HG03460 (cell line): ENCODE data around the gene PRAC1.

ENCODE experiments used
- ATAC-seq: cut with Tn5 transposase; IDR thresholded peaks from one replicate; pipeline ENCODE4 v1.9.1; 2021; ENCODE audit not compliant: unreplicated experiment

PRAC1 gene

DNA sequence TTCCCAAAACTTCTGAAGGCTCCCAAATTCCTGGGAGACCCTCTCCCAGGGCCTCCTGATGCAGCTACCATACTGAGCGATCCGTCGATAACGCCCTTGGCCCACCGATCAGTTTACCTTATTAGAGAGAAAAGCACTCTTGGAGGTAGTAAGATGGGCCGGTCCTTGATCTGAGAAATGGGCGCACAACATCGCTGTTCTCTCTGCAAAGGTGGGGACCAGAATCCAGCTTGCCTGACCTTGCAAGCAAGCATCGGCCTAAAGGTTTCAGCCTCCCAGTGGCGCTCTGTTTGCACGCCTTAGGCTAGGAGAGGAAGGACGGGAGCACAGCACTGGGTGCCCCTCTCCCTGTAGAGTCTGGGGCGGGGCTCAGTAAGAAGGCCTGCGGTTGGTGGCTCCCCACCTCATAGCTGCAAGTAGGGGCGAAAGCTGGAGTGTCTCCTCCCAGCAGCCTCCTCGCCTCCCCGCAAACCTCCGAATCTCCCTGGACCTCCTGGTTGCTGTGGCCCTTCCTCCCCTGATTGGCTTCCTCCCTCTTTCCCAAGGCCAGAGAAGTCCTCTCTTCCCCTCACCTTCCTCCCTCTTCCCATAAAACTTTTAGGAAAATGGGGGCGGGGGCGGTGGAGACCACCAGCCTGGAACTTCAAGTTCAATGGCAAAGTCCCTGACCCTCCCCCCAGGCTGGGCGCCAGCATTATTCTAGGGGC, at the start of gene PRAC1:
Gene PRAC1, minus strand, starts transcription at position 318 of the 707 bp plus-strand sequence. Its CDS starts 126 bp downstream, at position 192.
- ATAC-seq = no peak

DNA sequence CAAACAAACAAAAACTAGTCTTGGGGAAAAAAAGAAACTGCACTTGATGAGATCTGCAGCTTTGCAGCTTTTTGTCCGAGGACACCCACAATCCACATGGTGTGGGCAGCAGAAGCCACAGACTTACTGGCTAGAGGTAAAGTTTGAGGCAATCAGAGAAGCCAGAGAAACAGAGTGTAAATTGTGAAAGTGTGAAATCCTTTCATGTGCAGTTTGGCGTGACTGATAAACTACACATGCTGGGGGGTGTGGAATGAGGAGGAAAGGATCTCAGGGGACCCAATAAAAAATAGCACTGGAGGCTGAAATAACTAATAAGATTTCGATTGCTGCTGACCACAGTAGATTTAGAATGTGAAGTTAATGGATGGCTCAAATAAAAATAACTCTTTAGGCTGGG, 48.6 kb upstream of the PRAC1 start:
- ATAC-seq = no peak

DNA sequence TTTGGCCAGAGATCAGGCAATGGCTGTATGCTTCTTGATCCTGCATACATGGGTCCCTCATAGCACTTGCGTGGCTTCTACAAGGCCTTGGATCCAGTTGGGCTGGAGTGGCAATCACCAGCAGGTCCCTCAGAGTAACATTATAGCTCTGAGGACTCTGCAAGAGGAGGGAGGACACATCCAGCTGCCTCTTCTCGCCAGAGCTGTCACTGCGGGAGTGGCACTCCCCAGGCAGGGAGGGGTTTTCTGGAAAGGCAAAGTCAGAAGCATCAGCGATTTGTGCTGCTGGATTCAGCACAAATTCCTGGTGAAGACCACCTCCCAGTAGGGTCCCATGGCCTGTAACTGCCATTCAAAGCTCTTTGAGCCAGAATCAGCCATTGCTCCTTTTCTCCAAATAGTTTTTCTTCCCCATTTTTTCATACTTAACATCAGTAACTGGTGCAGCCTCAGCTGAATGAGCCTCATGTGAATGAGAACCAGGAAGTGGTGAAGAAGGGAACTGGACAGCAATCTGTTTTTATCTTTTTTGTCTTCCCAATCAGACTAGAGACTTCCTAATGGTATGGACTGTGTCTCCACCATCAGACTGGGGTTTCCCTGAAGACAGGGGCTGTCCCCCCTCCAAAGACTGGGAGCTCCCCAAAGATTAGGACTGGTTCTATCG, 46.8 kb upstream of the PRAC1 start:
- ATAC-seq = no peak

DNA sequence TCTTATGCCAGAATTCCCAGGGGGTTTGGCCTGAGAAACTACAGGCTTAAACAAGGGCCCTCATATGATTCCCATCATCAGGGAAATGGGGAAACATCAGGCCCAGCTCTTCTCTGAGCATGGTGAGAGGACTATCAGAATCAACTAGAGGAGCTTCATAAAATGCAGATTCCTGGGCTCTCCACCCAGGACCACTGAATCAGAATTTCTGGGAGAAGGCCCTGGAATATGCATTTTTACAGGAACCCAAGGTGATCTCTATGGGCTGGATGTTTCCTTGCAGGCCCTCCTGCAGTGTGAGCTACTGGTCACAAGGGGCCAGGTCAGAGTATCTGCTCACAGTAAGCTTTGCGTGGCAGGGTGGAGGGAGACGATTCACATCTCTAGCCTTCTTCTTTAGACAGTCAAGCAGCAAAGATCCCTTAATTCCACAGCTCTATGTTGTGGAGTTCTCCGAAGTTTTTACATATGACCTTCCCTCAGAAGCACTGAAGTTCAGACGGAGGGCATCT, 45.0 kb upstream of the PRAC1 start:
- no peak for ATAC-seq

DNA sequence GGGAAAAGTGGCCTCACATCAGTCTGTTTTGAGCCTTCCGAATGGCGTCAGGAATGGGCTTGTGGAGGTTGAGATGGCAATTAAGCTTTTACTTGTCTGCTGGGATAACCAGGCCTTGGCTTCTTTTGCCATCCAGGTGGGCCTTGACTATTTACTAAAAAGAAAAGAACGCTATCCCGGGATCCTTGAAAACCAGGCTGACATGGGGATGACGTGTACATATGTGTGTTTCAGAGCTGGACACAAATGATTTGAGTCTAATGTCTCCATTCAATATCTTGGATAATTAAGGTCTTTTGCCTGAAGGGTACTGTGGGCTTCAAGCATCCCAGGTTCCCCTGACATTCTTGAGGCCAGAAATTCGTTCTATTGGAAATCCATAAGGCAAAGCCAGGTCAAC, 38.8 kb upstream of the PRAC1 start:
- no peak for ATAC-seq

DNA sequence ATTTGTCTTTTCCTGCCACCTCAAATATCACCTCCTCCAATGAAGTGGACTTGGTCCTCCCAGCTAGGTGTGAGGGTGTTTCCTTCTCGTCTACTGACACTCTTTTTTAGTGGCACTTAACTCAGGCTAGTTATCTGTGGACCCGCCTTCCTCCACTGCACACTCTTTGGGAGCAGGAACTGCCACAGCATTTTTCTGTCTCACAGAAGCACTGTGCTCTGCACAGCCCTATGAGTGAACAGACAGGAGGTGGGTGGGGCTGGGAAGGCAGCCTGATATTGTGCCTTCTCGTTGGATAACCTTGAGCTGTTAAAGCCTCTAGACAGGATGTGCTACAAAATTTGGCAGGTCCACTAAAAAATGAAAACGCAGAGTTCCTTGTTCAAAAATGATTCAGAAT, 38.1 kb upstream of the PRAC1 start:
- ATAC-seq = no peak

DNA sequence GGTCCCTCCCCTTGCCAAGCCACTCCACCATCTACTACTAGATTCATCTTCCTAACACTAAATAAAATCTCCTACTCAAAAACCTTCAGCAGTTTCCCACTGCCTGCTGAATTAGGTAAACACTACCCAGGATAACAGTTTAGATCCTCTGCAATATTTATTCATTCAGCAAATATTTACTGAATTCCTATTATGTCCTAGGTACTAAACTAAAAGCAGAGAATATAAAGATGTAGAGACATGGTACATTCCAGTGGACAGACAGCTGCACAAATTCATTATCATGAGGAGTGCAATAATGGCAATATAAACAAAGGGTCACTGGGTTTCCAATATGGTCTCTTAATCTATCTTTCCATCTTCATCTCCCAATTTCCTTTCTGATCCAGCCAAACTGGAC, 37.0 kb upstream of the PRAC1 start:
- ATAC-seq = no peak

DNA sequence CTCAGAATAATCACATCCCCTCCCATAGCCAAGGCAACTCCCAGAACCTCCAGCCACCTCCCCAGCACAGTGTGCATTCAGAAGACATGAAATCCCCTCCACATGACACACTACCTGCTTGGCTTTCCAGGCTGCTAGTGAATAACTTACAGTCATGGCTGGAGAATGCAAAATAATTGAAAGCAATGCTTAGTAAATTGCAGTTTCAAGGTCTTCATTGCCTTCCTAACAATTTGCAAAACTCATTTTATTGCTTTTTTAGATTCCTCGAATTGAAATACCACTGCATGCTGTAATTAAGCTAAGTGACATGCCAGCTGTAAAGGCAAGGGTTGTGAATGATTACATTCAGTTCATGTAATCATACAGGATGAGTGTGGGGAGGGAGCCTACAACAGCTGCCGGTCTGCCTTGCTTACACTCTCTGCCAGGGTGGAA, 35.2 kb upstream of the PRAC1 start:
- no peak for ATAC-seq

DNA sequence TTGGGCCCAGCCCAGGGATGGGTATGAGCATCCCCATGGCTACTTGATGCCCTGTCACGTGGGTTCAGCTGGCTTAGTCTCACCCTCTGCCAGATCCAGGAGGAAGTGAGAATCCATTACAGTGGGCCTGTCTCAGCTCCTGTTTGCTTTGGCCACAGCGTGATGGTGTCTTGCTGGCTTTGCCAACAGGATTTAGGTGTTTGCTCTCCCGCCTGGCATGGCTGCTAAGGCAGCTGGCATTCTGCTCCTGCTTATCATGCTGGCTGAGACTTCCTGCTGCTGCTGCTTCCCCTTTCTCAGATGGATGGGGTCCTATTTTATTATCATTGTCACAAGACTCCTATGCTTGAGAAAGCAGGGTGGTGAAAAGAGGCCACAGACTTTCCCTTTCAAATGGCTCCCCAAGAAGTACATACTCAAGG, 34.5 kb upstream of the PRAC1 start:
- no peak for ATAC-seq

DNA sequence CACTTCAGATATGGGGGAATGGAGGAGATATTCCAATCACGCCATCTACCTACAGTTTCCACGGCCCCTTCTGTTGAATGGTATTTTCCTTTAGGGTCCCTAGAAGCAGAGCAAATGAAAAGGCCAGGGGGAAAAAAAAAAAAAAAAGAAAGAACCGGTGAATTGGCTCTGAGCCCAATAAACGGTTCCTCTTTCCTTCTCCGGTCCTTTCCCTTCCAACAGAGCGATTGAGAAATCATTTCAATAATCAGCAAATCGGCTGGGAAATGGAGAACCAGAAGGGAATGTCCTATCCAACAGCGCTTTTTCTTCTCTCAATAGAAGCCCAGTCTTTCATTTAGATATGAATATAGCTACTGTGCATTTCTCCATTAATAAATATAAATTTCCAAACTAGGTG, 33.0 kb upstream of the PRAC1 start:
- ATAC-seq = no peak

DNA sequence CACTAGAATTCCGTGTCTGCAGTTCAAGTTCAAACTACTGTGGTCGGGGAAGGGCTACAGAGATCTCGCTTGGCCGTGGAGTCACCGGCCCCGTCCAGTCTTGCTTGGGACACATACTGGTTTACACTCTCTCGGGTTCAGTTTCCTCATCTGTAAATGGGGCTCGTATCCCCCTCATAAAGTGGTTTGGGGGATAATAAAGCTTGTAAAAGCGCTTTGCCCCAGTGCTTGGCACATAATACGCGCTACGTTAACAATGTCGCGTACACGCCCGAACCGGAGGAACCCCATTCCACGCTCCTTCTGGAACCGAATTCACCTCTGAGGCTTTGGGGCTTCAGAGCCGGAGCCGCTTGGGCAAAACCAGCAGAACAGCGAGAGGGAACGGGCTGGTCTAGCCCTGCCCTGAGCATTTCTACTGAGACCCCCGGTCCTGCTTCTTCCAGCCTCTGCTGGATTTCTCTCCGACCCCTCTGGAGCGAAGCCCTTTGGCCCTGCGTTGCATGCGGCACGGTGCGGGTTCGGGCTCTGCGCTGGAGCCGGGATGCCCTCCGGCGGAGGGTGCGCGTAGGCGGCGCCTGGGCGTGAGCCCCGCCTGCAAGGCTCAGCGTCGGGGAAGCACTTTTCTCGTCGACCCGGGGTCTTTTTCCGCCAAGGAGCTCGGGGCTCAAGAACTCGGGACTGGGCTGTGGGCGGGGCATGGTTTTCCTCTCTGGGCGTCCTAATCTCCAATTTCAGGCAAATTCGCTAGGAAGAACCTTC, 32.4 kb upstream of the PRAC1 start:
- ATAC-seq = no peak

DNA sequence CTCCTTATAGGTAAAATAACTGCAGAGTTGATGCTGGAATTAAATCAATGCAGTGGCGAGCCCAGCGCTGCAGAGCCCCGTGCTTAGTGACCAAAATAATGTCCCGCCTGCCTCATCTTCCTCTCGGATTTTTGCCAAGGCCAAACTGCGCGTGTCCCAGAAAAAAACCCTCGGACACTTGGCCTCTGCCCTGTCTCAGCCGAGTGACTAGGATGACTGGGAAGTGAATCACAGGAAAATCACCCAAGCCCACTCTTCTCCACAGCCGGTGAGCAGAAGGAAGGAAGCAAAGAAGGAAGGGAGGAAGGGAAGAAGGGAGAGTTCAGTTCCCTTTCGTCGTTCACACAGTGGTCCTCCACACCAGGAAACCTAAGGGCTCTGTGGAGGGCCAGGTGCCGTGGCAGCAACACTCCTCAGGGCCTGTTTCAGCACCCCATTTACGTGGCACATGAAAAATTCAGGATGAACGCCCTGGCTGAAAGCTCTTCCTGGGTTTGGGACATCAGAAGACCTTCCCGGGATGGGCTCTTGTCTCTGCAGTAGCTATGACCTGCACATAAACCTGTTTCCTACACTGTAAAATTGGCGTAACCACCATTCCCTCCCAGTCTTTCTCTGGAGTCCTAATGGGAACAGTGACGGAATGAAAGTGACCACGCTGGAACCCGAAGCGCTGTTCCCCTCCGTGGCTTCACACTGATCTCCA, 31.6 kb upstream of the PRAC1 start:
- ATAC-seq = no peak

DNA sequence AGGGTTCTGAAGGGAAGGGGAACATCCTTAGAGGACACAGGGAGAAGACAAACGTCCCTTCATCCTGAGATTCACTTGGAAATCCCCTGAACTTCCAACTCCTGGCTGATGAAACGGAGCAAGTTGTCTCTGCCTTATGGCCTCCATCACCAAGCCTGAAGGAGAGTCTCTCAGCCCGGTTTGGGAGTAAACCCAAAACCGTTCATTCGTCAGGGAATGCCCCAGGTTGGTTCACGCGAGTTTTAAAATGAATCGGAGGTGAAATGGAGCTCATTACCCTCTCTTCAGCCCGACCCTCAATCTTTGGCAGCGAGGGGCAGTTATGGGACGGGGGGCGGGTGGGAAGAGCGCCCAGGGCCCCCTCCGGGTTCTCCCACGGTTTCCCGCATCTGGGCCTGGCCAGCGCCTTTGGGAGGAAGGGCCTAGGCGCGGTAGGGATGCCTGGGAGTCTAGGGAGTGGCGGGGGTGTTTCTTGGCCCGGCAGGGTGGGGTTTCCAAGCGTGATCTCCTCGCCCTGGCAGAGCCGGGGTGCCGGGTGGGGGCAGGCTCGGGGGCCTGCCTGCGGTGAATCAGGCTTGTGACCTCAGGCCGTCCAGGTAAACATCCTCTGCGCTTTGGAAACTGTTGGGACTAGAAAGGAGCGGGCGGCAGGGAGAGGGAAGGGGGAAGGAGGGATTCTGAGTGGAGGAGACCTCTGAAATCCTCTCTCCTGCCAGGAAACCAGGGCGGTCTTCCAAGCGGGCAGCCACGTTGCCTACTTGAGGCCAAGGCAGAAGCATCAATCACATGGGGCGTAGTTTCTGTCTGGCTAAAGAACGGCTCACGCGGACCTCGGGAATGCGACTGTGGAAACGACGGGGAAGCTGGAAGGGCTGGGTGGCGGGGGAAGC, 30.3 kb upstream of the PRAC1 start:
- no peak for ATAC-seq

DNA sequence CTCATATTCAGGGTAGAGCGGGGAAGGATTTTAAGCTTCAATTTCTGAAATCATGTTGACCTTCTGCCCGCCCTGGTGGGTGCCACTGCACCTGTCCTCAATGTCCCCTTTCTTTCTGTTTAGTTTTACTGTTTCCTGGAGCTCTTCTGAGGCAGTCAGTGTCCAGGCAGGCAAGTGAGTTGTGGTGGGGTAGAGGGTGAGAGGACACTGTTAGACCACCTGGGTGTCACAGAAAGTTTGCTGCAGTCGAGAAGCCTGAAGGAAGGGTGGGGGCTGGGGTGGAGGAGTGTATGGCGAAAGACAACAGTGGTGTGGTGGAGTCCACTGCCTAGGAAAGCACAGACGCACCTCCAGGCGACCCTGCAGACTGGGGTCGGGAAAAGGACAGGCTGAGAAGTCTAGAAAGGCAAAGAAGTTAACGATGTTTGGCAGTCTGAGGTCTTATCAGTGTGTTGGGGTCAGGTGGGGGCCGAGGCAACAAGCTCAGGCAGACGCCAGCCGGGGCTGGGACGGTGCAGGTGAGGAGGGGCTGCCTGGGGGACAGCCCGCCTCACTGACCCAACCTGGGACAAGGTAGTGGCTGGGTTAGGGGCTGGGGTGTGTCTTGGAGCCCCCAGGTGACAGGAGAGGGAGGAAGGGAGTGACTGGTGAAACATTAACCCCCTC, 29.5 kb upstream of the PRAC1 start:
- ATAC-seq = no peak

DNA sequence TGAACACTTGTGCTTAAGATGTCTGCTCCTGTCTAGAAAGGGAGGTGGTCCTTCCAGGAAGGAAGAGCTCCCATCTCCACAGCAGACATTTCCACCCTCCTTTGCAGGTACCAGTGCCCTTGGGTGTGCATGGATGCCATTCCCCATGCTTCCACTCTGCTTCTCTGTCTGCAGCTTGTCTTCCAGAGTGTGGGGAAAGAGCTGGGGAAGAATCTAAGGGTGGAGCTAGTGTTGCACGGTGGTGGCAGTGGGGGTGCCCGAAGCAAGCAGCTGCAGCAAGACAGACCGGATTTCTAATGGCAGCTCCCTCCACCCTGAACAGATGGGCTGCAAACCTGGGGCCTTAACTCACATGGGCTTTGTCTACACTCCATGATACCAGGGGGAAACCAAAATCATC, 28.9 kb upstream of the PRAC1 start:
- ATAC-seq = no peak

DNA sequence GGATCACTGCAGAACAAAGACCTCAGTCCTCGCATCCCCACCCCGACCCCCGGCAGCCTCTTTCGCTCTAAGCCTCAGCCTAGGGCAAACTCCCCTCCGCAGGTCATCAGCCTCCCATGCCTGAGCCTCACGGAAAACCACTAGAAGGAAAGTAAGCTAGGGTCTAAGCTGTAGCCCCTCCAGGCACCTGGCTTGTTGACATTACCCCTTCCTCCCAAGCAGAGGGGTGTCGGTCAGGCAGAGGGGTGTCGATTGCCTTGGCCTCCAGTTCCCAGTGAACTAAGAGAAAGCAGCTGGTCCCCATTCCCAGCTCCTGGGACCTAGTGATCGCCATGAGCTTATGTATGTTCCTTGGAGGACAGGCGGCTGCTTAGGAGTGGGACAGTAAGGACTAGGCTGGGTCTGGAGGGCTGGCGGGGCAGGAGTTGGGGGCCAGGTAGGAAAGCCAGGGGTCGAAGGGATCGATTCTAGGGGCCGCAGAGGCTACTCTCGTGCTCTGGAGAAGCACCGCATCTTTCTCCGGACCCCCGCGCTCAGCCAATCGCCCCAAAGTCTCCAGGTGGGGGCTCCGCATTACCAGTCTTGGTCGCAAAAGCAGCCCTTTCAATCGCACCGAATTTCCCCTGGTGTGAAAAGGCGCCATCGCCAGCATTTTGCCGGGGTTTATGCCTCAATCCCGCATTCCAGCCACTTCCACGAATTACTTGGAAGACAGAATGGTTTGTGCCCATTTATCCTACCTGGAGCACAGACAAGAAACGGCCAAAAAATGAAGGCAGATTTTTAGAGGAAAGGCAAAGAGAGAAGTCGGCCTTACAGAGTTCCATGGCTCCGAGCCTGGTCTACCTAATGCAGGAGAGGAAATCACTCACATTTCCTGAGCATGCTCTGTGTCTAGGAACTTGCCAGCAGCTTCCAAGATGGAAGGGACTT, 27.6 kb upstream of the PRAC1 start:
- no peak for ATAC-seq

DNA sequence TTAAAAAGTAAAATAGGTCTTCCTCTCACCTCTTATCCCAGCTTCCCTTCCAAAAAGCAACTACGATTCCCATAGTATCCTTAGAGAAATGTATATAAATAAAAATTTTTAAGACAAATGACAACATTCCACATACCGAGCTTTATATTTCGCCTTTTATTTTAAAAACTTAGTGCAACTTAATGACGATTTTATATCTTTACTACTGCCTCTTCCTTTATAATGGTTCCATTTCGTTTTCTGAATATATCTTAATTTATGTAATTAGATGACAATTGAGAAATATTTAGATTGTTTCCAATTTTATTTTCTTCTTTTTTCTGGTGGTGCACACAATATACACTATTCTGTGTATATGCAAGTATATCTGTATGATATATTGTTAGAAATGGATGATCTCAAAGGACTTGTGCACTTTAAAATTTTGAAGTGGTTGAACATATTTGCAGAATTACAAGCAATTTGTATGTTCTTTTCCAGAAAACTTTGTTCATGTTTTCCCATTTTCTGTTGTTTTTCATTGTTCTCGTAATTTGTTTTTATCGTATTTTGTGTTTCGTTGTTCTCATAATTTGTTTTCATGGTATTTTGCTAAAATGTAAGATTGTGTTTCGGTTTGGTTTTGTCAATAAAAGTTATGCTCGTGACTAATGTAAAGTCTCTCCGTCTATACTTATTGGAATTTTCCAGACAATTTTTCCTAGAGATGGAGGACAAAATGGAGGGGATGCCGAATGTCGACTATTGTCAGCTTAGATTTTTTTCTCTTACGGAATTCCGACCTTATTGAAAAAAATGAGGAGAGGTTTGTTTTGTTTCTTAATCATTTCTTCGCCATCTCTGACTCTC, 26.6 kb upstream of the PRAC1 start:
- no peak for ATAC-seq
